ENCODE results near the gene VEGFA.

The VEGFA gene

DNA sequence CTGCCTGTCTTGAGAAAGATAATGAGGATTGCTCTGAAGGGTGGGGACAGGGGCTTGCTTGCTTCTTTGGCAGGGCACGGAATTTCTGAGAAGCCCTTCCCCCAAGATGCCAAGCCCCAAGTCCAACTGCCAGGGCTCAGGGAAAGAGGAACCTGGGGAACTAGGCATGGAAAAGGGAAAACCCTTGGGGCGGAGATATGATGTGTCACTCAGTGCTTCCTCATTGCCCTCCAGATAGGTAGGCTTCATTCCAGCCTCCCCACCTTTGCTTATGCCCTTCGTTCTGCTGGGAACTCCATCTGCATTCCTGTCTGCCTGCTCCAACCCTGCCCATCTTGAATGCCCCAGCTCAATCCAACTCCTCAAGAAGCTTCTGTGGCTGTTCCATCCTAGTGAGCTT lies 61.2 kb downstream of the VEGFA start:
- H3K9me3 ChIP-seq (ENCODE audit: insufficient read depth, low read length): no peaks in the 10 kb centered on the region
- DNase-seq (ENCODE audit: low read depth, low spot score): no peak
- TF ChIP-seq SUZ12 (IDR thresholded peaks at IDR 0.05; ENCODE audit: extremely low read depth, insufficient read depth, insufficient read length) (no peak), YY1 (IDR thresholded peaks at IDR 0.05; ENCODE audit: insufficient read depth, insufficient read length) (no peak)
- no peaks in the 10 kb centered on the region for H3K36me3 ChIP-seq (ENCODE audit: insufficient read depth, insufficient read length, low read length)
- no peak overlapping the region for H3K4me3 ChIP-seq (ENCODE audit: insufficient read length, low read depth)
- H3K9ac ChIP-seq (ENCODE audit: insufficient read length, low read depth): no peak overlapping the region
- no peaks in the 10 kb centered on the region for H3K27me3 ChIP-seq (ENCODE audit: insufficient read depth, insufficient read length)
- H3K4me1 ChIP-seq (ENCODE audit: insufficient read depth, insufficient read length): no peaks in the 10 kb centered on the region

DNA sequence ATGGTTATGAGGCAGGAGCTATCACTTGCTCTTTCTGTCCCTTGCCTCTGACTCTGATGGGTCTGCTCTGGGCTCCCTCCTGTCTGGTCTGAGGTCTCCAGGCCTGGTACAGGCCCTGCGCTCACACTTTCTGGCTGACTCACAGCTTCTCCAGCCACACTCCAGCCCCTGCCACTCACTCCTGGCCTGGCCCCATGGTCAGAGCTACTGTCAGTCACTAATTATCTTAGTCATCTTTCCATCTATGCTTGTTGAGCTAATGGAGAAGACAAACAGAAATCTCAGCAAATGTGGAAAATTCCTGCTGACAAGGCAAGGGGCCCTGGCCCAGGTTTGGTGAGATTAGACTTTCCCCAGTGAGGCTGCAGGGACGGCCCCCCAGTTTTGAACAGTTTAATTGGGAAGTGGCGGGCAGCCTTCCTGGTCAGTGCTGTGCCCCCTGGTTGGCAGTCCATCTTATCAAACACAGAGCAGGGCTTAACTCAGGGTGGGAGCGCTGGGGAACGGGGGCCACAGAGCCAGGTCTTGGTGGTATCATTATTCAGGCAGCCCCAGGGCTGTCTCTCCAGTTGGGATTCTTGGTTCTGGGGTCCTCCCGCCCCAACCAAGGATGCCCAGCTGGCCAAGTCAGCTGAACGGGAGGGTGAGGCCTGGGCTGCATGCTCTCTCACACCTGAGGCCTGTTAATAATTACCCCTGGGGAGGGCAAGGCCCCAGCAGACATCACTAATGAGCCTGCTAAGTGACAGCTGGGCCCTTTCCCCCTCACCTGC lies 63.4 kb downstream of the VEGFA start:
- H3K36me3 ChIP-seq (ENCODE audit: insufficient read depth, insufficient read length, low read length): no peaks in the 10 kb centered on the region
- H3K9ac ChIP-seq (ENCODE audit: insufficient read length, low read depth): no peak overlapping the region
- no peak overlapping the region for H3K4me3 ChIP-seq (ENCODE audit: insufficient read length, low read depth)
- no peaks in the 10 kb centered on the region for H3K4me1 ChIP-seq (ENCODE audit: insufficient read depth, insufficient read length)
- no peaks in the 10 kb centered on the region for H3K27me3 ChIP-seq (ENCODE audit: insufficient read depth, insufficient read length)
- no peaks in the 10 kb centered on the region for H3K9me3 ChIP-seq (ENCODE audit: insufficient read depth, low read length)
- no peak for DNase-seq (ENCODE audit: low read depth, low spot score)
- TF ChIP-seq YY1 (IDR thresholded peaks at IDR 0.05; ENCODE audit: insufficient read depth, insufficient read length): no peak
- no peak for TF ChIP-seq ZNF274 (IDR thresholded peaks at IDR 0.05; ENCODE audit: low read depth, low read length)
- TF ChIP-seq SUZ12 (IDR thresholded peaks at IDR 0.05; ENCODE audit: extremely low read depth, insufficient read depth, insufficient read length): no peak

DNA sequence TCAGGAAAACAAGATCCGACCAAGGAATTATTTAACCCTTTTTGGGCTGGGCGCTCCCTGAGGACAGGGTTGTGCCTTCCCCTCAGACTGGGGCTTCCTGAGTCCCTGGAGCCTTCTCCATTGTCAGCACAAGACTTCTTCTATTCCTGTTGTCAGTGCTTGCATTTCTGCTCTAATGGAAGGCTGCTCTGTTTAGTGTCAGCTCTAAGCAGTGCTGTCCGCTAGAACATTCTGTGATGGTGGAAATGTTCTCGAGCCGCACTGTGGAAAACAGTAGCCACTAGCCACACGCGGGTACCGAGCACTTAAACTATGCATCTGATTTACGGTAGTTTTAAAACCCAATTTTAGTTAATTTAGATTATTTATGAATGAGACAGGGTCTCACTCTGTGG lies 64.0 kb downstream of the VEGFA start:
- Histone ChIP-seq H3K9me3 (ENCODE audit: insufficient read depth, low read length) (no peaks in the 10 kb centered on the region), H3K27me3 (ENCODE audit: insufficient read depth, insufficient read length) (no peaks in the 10 kb centered on the region), H3K4me1 (ENCODE audit: insufficient read depth, insufficient read length) (no peaks in the 10 kb centered on the region), H3K4me3 (ENCODE audit: insufficient read length, low read depth) (no peak overlapping the region), H3K36me3 (ENCODE audit: insufficient read depth, insufficient read length, low read length) (no peaks in the 10 kb centered on the region), H3K9ac (ENCODE audit: insufficient read length, low read depth) (no peak overlapping the region)
- no peak for TF ChIP-seq YY1 (IDR thresholded peaks at IDR 0.05; ENCODE audit: insufficient read depth, insufficient read length)
- no peak for TF ChIP-seq SUZ12 (IDR thresholded peaks at IDR 0.05; ENCODE audit: extremely low read depth, insufficient read depth, insufficient read length)
- TF ChIP-seq ZNF274 (IDR thresholded peaks at IDR 0.05; ENCODE audit: low read depth, low read length): no peak
- no peak for DNase-seq (ENCODE audit: low read depth, low spot score)

DNA sequence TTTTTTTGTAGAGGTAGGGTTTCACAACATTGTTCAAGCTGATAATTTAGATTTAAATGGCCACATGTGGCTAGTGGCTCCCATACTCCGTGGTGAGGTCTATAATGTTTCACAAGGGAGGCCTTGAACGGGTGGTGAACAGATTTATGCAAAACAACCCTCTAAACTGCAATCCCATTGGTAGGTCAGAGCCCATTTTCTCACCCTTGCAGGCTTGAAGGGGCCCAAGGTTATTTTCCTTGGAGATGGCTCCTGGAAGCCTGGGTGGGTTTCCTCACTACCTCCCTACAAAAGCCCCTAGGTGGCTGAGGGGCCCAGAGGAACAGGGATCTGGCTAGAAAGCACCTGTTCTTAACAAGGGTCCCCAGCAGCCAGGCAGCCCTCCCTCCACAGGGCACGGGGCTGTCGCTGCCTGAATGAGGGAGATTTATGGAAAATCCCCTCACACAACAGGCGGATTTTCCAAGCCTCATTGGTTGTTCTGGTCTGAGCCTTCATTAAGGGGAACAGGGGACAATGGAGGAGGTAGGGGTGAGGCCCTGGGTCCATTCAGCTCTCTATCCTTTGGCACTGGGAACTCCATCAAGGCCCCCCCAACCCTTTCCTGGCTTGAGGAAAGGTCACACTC lies 64.6 kb downstream of the VEGFA start:
- H3K4me3 ChIP-seq (ENCODE audit: insufficient read length, low read depth): no peak overlapping the region
- no peak for DNase-seq (ENCODE audit: low read depth, low spot score)
- no peak for TF ChIP-seq ZNF274 (IDR thresholded peaks at IDR 0.05; ENCODE audit: low read depth, low read length)
- TF ChIP-seq SUZ12 (IDR thresholded peaks at IDR 0.05; ENCODE audit: extremely low read depth, insufficient read depth, insufficient read length): no peak
- TF ChIP-seq YY1 (IDR thresholded peaks at IDR 0.05; ENCODE audit: insufficient read depth, insufficient read length): no peak
- H3K9ac ChIP-seq (ENCODE audit: insufficient read length, low read depth): no peak overlapping the region
- no peaks in the 10 kb centered on the region for H3K9me3 ChIP-seq (ENCODE audit: insufficient read depth, low read length)
- H3K36me3 ChIP-seq (ENCODE audit: insufficient read depth, insufficient read length, low read length): no peaks in the 10 kb centered on the region
- peaks cover 2% of the 10 kb centered on the region for H3K4me1 ChIP-seq (ENCODE audit: insufficient read depth, insufficient read length)
- no peaks in the 10 kb centered on the region for H3K27me3 ChIP-seq (ENCODE audit: insufficient read depth, insufficient read length)

DNA sequence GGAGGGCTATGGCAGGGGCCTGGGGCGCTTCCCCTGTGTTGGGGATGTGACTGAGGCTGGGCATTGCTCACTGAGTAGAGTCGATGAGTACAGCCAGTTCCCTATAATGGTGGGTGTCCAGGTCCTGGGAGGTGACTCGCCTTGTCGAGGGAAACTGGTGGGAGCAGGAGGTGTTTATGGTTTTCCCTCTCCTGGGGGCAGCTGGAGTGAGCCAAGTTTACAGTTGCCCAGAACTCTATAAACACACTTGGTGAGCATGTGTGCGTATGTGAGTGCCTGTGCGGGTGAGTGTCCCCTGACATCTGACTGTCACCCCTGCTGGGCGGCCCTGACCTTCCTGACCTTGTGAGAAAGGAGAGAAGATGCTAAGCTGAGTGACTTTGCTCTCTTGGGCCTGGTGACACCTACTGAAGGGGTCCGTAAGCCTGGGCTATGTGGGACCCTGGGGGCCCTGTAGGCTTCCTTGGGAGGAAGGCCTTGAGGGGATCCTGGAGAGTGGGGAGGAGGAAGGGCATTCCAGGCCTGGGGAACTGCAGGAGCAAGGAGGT lies 65.9 kb downstream of the VEGFA start:
- no peaks in the 10 kb centered on the region for H3K36me3 ChIP-seq (ENCODE audit: insufficient read depth, insufficient read length, low read length)
- H3K4me3 ChIP-seq (ENCODE audit: insufficient read length, low read depth): no peak overlapping the region
- no peak overlapping the region for H3K9ac ChIP-seq (ENCODE audit: insufficient read length, low read depth)
- no peaks in the 10 kb centered on the region for H3K27me3 ChIP-seq (ENCODE audit: insufficient read depth, insufficient read length)
- DNase-seq (ENCODE audit: low read depth, low spot score): no peak
- peaks cover 2% of the 10 kb centered on the region for H3K4me1 ChIP-seq (ENCODE audit: insufficient read depth, insufficient read length)
- no peaks in the 10 kb centered on the region for H3K9me3 ChIP-seq (ENCODE audit: insufficient read depth, low read length)
- TF ChIP-seq SUZ12 (IDR thresholded peaks at IDR 0.05; ENCODE audit: extremely low read depth, insufficient read depth, insufficient read length): no peak
- no peak for TF ChIP-seq ZNF274 (IDR thresholded peaks at IDR 0.05; ENCODE audit: low read depth, low read length)
- no peak for TF ChIP-seq YY1 (IDR thresholded peaks at IDR 0.05; ENCODE audit: insufficient read depth, insufficient read length)

All from NT2/D1 (cell line).